Fibroblast of the conjunctiva (primary cell): ENCODE measurements around the gene GAREM2.

Experiments
- DNase-seq: peaks from one replicate; pipeline ENCODE4 v3.0.0-alpha.2; 2010; ENCODE audit warnings: low read depth

Gene GAREM2

DNA sequence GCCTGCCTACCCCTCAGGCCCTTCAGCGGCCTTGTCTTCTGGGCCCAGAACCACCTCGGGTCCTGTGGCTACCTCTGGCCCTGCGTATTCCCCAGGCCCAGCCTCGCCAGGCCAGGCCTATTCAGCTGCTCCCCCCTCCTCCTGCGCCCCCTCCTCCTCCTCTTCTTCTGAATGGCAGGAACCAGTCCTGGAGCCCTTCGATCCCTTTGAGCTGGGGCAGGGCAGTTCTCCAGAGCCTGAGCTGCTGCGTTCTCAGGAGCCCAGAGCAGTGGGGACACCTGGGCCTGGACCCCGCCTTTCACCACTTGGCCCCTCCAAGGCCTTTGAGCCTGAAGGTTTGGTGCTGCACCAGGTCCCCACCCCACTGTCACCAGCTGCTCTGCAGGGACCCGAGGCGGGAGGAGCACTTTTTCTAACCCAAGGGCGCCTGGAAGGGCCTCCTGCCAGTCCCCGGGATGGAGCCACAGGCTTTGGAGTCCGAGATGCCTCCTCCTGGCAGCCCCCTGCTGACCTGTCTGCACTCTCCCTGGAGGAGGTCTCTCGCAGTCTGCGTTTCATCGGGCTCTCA, 14.7 kb downstream of the GAREM2 start:
- no peak for DNase-seq

DNA sequence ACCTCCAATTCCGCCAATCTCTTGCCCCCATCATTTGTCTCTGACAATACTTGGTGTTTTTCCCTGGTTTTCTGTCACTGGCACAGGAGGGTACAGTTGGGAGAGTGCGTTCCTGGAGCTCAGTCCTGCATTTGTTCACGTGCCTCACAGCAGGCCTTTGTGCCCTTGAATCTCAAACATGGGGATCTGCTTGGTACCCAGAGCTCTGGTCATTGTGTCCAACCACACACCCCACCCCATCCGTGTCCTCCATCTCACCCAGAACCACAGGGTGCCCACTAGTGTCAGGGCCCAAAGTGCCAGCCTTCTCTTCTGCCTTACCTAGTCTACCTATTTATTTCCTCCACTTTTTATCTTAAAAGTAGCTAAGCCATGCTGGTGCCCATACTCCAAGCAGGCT, 16.2 kb downstream of the GAREM2 start:
- no peak for DNase-seq

DNA sequence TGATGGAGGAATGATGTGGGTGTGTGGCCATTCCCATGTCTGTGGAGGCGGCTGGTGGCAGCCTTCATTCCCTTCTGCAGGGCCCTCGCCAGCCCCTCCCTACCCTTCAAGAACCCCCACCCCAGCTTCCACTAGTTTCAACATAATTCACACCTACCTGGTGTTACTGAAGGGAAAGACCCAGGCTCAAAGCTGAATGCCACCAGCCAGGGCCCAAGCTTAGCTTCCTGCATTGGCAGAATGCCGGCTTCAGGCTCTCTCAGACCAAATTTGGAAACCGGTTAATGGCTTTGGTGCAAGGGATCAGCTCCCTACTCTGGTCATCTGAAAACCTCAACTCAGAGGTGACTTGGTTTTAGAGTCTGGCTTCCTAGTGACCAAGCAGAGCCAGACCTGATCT, 16.9 kb downstream of the GAREM2 start:
- DNase-seq: no peak

DNA sequence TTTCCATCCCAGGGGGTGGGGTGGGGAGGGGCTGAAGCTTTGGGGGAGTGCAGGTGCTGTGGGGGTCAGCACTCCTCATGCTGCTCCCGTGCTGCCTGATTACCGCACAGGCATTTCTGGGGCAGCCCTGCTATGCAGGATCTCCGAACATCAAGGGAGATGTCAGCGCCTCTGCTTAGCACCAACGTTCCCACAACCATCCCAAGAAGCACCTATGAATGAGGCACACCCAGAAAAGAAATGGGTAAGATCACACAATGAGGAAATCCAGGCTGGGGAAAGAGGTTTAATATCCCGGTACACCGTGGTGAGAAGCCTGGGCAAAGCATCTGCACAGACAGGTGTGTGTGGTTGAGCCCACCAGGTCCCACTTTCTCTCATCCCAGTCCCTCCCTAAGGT, 17.5 kb downstream of the GAREM2 start:
- DNase-seq: no peak

DNA sequence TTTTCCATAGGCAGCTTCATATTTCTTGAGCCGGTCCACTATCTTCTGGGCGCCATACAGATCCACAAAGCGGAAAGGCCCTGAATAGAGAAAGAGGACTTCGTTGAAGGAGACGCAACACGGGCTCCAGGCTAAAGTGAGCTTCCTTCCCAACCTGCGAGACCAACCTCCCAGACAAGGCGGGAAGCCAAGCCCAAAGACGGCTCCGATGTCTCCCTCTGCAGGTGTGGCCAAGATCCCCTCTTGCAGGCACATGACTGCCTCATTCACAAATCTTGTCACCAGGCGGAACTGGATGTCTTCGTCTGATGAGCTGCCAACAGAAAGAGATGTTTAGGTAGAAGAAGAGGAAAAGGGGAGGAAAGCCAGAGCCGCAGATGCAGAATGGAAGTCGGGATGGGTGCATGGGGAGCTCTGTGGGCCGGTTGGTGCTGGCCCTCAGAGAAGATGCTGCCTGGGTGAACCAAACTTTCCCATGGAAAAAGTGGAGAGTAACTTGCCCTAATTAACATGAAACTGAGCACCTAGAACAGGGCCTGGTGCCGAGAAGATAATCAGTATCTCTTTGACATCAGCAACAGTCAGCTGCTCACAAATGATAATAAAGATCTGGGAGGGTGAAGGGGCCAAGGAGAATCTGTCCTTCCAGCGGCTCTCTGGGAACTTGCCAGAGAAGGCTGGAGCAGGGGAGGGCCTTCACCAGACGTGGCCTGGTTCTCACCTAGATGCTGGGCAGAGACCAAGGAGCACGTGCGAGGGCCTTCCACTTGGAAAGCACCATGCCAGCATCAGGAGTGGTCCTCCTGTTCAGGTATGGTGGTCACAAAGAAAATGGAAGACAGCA, 18.6 kb downstream of the GAREM2 start:
- DNase-seq: no peak

DNA sequence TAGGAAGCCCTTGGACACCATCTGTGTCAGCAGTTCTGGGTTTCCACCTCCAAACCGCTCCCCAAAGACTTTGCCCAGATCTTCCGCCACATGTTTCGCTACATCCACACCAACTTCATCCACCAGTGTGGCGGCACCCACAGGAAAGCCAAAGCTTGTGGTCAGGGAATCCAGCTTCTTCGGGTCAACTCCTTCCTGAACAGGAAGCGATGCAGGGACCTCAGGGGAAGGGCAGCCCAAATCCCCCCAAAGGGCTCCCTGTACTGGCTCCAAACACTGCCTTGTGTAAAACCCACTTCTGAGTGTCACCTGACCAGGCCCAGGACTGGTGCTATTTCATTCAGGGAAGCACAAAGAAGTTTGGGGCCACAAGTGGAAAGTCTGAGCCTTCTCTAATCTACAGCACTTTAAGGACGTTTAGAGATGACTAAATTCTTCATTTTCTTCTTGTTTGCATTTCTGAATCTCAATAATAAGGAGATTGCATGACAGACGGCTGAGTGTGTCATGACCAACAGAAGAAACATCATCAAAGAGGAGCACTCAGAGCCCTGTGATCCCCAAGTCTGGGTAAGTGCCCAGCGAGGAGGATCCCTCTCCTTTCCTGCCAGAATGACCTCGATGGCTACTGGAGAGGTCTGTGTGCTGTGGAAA, 20.8 kb downstream of the GAREM2 start:
- no peak for DNase-seq

DNA sequence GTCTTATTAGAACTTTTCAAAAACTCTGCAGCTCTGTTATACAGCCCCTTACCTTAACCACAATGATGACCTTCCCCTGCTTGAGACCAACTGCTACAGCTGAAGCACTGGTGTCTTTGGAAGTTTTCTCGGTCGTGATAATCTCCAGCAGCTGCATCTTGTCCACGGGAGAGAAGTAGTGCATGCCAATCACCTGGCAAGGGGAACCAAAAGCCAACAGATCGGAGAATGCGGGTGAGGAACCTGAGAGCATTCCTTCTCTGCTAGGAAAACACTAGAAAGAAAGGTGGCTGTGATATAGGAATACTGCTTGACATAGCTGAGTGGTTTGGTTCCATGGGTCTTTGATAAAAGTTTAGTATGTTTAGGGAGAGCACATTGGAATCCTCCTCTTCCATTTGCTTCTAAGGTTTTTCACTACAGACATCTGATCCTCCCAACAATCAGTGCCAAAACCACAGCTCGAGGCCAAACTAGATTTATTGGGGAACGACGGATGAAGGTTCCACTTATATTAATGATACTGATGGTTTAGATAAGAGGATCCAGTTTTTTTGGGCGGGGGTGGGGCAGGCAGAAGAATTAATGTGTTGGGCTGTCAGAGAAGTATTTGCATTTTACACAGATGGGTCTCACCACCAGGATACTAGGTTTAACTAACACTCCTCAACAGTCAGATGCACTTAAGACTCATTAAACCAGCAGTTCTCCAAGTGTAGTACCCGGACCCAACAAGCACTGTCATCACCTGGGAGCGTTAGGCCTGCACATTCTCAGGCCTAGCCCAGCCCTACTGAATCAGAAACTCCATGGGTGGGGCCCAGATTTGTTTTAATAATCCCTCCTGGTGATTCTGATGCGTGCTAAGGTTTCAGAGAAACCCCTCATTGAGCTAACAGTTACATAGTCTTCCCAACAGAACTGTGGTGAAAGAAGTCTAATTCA, 22.4 kb downstream of the GAREM2 start:
- DNase-seq: no peak

DNA sequence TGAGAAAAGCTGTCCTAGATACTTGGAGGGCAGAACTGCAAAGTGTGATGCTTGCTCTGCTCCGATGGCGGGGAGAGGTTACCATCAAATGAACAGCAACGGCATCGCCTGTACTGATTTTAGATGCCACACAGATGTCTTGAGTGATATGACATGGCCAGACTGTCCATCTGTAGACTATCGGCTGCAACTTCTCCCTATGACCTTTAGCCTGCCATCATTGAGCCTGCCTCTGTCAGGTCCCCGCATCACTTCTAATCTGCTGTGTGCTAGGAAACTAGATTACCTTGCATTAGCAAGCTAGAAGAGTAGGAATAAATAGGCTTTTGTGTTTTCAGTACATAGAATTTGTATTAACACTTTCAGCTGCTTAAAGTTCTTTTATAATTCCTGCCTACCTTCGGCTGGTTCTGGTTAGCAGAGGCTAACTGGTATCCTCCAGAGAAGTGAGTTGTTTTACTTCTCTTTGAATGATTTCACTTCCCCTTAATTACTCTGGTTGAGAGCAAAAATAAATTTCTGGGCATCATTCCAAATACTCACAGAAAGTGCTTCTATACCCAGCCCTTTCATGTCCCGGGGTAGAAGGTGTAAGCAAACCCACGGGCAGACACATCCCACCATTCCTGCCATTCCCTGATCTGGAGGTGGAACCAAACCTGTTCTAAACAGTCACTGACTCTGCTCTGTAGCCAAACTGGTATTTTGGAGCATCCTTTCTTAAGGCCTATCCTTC, 24.0 kb downstream of the GAREM2 start:
- no peak for DNase-seq

DNA sequence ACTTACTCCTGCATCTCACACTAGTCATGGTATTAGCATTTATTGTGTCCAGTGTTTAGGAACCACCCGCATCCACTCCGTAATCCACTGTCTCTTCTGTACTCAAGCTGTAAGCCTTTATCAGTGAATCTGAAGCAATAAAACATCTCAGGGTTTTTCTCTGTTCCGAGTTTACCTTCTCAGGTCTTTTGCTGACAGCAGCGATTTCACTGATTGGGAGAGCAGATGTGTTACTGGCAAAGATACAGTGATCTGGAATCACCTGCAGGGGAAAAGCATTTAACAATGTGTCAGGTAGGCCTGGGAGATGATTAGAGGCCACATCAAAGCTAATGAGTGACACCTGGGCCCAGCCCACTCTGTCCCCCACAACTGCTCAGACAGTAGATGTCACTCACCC, 24.6 kb downstream of the GAREM2 start:
- DNase-seq: no peak

DNA sequence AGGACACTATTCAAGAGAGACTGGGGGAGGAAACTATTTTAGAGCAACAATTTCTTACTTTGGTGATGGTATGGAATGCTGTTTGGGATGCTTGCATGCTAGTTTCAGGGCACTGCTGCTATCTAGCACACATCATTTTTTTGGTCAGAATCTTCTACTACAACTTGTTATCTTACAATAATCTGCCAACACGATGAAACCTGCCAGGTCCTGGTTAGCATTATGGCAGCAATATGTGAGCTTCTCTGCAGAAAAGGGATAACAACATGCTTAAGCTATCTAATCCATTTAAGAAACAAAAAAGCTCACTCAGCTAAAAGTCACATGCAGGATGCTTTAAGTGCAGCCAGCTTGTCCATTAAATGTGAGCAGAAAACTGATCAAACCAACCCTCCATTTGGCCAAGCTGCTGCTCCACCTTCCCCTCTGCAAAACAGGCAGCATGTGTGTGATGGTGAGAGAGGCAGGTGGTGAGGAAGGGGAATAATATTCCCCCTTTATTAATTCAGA, 30.1 kb downstream of the GAREM2 start:
- no peak for DNase-seq

DNA sequence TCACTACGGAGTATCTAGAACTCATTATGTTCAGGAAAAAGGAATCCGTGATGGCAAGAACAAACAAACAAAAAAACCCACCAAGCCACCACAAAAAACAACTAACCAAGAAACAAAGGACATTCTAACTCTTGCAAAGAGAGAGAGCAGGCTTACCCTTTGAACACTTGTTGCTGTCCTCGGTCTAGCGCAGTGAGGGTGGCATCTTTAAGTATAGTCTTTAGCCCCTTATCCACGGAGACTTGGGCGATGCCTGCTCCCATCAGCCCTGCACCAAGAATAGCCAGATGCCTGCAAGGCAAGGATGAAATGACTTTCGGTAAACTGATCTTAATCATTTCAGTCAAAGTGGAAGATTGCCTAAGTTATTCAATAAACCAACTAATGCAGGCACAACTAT, 31.0 kb downstream of the GAREM2 start:
- no peak for DNase-seq

DNA sequence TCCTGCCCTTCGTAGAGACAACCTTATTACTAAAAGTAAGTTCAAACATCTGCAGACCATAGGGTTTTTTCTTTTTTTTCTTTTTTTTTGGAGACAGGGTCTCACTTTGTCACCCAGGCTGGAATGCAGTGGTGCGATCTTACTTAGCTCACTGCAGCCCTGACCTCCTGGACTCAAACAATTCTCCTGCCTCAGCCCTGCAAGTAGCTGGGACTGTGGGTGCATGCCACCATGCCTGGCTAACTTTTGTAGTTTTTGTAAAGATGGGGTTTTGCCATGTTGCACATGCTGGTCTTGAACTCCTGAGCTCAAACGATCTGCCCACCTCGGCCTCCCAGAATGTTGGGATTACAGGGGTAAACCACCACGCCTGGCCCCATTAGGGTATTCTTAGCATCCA, 39.1 kb downstream of the GAREM2 start:
- no peak for DNase-seq

DNA sequence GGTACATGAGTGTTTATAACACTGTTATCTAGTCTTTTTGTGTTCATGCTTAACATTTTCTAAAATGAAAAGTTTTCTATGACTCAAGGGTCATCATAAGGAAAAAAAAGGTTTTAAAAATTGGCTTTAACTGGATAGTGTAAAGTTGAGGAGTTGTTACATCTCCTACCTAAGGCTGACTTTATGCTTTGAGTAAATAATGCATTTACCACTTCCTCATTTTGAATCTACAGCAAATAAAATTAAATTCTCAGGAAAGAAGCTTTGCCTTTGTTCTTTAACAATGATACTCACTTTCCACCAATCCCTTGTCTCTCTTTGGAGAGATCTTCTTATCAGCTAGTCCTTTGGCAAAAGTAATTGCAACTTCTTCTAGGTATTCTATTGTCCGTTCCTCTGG, 41.9 kb downstream of the GAREM2 start:
- no peak for DNase-seq

DNA sequence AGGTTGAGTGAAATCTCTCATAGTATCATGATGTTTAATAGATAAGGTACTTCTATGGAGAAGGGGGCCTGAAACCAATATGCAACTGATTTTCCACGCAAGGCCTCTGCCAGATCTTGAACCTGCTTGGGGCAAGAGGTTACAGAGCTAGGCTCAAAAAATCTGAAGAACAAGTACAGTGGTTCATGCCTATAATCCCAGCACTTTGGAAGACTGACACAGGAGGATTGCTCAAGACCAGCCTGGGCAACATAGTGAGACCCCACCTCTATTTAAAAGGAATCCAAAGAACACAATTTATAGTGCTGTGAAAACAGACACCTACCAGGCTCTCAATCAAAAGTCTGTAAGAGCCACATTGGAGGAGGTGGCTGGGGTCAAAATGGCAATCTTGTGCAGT, 42.9 kb downstream of the GAREM2 start:
- DNase-seq: no peak

DNA sequence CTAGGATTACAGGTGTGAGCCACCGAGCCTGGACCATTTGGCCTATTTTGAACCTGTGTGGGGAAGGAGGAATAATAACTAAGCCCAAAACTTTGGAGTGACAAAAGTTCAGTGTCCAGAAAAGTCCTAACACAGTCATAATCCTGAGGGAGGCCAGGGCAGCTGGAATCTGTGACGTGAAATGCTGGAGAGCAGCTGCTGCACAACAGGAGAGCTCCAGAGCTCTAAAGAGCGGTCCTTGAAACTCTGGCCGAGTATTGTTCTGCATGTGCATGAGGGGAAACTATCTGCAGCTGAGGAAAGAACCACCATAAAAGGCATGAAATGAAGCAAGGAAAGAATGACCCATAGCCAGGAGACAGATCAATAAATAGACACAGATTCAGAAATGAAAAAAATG, 43.7 kb downstream of the GAREM2 start:
- DNase-seq: no peak

DNA sequence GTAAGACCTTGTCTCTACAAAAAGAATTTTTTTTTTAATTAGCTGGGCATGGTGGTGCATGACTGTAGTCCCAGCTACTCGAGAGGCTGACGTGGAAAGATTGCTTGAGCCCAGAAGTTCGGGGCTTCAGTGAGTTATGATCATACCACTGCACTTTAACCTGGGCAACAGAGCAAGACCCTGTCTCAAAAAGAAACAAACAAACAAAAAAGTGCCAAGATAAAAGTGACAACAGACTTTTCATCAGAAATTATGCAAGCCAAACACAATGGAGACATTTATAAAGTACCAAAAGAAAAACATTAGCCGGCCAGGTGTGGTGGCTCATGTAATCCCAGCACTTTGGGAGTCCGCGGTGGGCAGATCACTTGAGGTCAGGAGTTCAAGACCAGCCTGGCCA, 44.8 kb downstream of the GAREM2 start:
- DNase-seq: no peak

DNA sequence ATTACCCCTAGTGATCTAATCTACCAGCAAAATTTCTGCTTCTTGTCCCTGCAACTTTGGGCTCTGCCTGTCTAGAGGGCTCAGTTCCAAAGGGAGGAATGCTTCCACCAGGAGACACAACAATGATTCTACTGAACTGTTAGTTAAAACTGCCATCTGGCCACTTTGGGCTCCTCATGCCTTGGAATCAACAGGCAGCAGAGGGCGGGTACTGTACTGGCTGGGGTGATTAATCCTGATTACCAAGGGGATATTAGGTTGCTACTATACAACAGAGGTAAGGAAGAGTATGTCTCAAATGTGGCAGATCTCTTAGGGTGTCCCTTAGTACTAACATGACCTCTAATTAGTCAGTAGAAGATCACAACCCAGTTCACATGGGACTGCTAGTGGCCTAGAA, 50.1 kb downstream of the GAREM2 start:
- no peak for DNase-seq

DNA sequence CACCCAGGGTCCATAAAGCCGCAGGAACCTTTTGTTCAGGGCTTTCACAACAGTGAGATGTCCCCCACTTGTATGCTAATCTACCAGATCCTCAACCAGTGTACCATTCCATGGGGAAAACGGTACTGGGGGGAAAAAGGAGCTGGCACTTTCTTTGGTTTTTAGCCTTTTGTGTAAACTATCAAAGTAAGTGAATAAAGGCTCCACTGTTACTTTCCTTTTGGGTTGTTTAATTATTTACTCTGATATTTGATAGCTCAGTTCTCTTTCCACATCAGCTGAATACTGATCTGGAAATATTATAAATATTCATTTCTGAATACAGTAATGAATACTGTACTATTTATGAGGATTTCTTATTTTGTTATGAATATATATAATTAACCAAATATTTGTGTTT, 51.2 kb downstream of the GAREM2 start:
- DNase-seq: no peak

DNA sequence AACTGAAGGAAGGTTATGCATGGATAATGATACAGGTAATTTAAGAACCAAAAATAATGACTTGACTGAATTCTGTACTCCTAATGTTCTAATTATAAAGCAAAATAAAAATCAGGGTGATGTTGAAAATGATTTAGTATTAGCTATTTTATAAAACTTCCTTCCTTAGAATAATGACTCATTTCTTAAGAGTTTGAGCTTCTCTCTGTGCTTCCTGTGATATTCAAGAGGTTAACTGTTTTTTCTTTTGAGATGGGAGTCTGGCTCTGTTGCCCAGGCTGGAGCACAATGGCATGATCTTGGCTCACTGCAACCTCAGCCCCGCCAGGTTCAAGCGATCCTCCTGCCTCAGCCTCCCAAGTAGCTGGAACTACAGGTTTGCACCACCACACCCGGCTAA, 56.7 kb downstream of the GAREM2 start:
- no peak for DNase-seq

DNA sequence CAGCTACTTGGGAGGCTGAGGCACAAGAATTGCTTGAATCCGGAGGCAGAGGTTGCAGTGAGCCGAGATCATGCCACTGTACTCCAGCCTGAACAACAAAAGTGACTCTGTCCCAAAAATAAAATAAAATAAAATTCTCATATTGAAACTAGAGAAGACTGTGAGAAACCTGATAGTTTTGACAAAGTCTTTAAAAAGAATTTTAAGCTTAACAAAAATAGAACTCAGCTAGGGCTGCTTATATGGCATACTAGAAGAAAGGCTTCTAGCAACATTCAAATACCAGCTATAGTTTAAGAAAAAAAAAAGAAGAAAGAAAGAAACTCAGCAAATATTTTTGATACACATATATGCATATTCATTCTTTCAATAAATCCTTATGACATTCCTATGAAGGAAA, 57.9 kb downstream of the GAREM2 start:
- no peak for DNase-seq

DNA sequence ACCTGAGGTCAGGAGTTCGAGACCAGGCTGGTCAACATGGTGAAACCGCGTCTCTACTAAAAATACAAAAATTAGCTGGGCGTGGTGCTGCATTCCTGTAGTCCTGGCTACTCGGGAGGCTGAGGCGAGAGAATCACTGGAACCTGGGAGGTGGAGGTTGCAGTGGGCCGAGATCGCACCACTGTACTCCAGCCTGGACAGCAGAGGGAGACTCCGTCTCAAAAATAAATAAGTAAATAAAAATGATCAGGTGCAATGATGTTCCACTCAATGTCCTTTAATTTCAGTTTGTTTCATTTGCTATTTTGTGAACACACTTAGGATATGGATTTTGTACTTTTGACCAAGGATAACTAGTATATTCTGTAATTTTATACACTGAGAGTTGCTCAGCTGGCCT, 62.2 kb downstream of the GAREM2 start:
- DNase-seq: no peak

DNA sequence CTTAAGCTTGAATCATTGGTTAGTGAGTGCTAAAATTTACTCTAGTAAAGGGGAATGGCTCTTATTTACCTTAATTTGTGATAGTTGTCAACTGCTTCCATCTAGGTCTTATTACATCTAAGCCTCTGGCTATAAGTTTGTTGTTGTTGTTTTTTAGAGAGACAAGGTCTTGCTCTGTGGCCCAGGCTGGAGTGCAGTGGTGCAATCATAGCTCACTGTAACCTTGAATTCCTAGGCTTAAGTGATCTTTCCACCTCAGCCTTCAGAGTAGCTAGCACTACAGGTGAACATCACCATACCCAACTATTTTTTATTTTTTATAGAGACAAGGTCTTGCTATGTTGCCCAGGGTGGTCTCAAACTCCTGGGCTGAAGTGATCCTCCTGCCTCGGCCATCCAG, 65.0 kb downstream of the GAREM2 start:
- no peak for DNase-seq
